K562 (cell line): ENCODE results near the gene RWDD3.

Experiments used
- PRMT5 ChIP-seq: sonication (generic); formaldehyde crosslinking; IDR thresholded peaks from 2 replicates; pipeline ENCODE4 v1.5.0; 2020; ENCODE audit warnings: missing genetic modification reagents
- ZNF717 ChIP-seq: fragments of 250-450 bp; sonication (Bioruptor Pico); IDR thresholded peaks from 2 replicates; pipeline ENCODE4 v1.5.0; 2021
- TF ChIP-seq, protein P1 (sequence below): sonication (generic); formaldehyde crosslinking; IDR thresholded peaks from 2 replicates; pipeline ENCODE4 v1.8.0; 2022; ENCODE audit warnings: missing genetic modification reagents, mild to moderate bottlenecking, borderline replicate concordance

DNA sequence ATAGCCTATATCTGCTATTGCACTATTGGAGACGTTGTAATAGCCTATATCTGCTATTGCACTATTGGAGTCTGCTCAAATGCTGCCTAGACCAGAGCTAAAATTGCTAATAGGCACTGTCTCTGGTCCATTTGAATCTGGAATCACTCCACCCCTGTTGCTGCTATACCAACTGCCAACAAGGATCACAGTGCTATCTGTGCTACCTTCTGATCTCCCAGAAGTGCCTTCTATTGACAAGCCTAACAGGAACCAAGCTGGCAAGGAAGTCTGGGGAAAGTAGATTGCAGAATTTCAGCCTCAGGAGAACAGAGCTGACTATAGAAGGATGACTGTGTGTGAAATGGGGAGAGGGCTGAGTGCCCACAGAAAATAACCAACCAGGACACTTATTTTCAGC lies 15.9 kb downstream of the RWDD3 start:
- TF ChIP-seq PRMT5 (CRISPR knock-in tag), result no peak
- TF ChIP-seq, protein P1, sequence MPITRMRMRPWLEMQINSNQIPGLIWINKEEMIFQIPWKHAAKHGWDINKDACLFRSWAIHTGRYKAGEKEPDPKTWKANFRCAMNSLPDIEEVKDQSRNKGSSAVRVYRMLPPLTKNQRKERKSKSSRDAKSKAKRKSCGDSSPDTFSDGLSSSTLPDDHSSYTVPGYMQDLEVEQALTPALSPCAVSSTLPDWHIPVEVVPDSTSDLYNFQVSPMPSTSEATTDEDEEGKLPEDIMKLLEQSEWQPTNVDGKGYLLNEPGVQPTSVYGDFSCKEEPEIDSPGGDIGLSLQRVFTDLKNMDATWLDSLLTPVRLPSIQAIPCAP, result no peak
- no peak for TF ChIP-seq ZNF717 (CRISPR knock-in tag)
